MM.1S (cell line): ENCODE data around the gene GRIK1.

Experiments used
- DNase-seq: peaks from one replicate; pipeline ENCODE4 v3.0.0-alpha.2; 2015
- H2AFZ ChIP-seq: fragments of 300-600 bp; sonication (generic); 2 replicates; pipeline ENCODE4 v1.6.0; 2016; ENCODE audit warnings: antibody characterized with exemption, low read length
- H3F3A ChIP-seq: fragments of 300-600 bp; sonication (generic); 2 replicates; pipeline ENCODE4 v1.6.1; 2016; ENCODE audit warnings: mild to moderate bottlenecking, antibody characterized with exemption, low read length, moderate library complexity, mixed read lengths; ENCODE audit not compliant: insufficient read depth
- H3K27ac ChIP-seq: fragments of 300-600 bp; sonication (generic); 2 replicates; pipeline ENCODE4 v1.5.1; 2016; ENCODE audit warnings: mild to moderate bottlenecking, low read length
- H3K27me3 ChIP-seq: fragments of 300-600 bp; sonication (generic); replicated peaks from 2 replicates; pipeline ENCODE4 v1.6.0; 2016; ENCODE audit warnings: low read length; ENCODE audit not compliant: insufficient read depth
- H3K36me3 ChIP-seq: fragments of 300-600 bp; sonication (generic); replicated peaks from 2 replicates; pipeline ENCODE4 v1.6.1; 2016; ENCODE audit warnings: mild to moderate bottlenecking, low read length, mixed read lengths; ENCODE audit not compliant: insufficient read depth
- H3K4me1 ChIP-seq: fragments of 300-600 bp; sonication (generic); 2 replicates; pipeline ENCODE4 v1.6.1; 2016; ENCODE audit warnings: low read length, mixed read lengths
- H3K4me2 ChIP-seq: fragments of 300-600 bp; sonication (generic); 2 replicates; pipeline ENCODE4 v1.6.0; 2016; ENCODE audit warnings: low read depth, low read length
- H3K4me3 ChIP-seq: fragments of 300-600 bp; sonication (generic); 2 replicates; pipeline ENCODE4 v1.5.1; 2016; ENCODE audit warnings: low read length, mixed read lengths
- H3K79me2 ChIP-seq: fragments of 300-600 bp; sonication (generic); 2 replicates; pipeline ENCODE4 v1.6.1; 2016; ENCODE audit warnings: mixed run types, low read length, mixed read lengths
- H3K9ac ChIP-seq: fragments of 300-600 bp; sonication (generic); 2 replicates; pipeline ENCODE4 v1.6.1; 2016; ENCODE audit warnings: low read length, mixed read lengths
- H3K9me2 ChIP-seq: fragments of 300-600 bp; sonication (generic); replicated peaks from 2 replicates; pipeline ENCODE4 v1.6.1; 2016; ENCODE audit warnings: mild to moderate bottlenecking, low read length, mixed read lengths; ENCODE audit not compliant: insufficient read depth
- H3K9me3 ChIP-seq: fragments of 300-600 bp; sonication (generic); replicated peaks from 2 replicates; pipeline ENCODE4 v1.6.1; 2016; ENCODE audit warnings: mild to moderate bottlenecking, low read length, mixed read lengths; ENCODE audit not compliant: insufficient read depth
- H4K20me1 ChIP-seq: fragments of 300-600 bp; sonication (generic); 2 replicates; pipeline ENCODE4 v1.6.1; 2016; ENCODE audit warnings: mild to moderate bottlenecking, low read length, moderate library complexity, mixed read lengths; ENCODE audit not compliant: insufficient read depth
- CTCF ChIP-seq: fragments of 300-600 bp; sonication (generic); IDR thresholded peaks from 2 replicates; pipeline ENCODE4 v1.5.1; 2016; ENCODE audit warnings: antibody characterized with exemption, low read length, mixed read lengths
- EZH2 ChIP-seq: fragments of 300-600 bp; sonication (generic); optimal IDR thresholded peaks from 2 replicates; pipeline ENCODE3; 2017; ENCODE audit warnings: low read depth, mild to moderate bottlenecking, antibody characterized with exemption, low read length, mixed read lengths
- EZH2phosphoT487 ChIP-seq: fragments of 300-600 bp; sonication (generic); IDR thresholded peaks from 2 replicates; pipeline ENCODE4 v1.6.1; 2018; ENCODE audit warnings: antibody characterized with exemption, low read length

GRIK1 gene

GRCh38 chr21:29753216-29753615, 186.6 kb downstream of the GRIK1 start:
- Histone ChIP-seq H3K36me3 (no peaks in the 10 kb centered on the region), H3K9ac (no peak overlapping the region), H2AFZ (no peak overlapping the region), H3K27ac (no peak overlapping the region), H3K4me1 (no peaks in the 10 kb centered on the region), H3K27me3 (no peaks in the 10 kb centered on the region), H3K79me2 (no peaks in the 10 kb centered on the region), H3K4me2 (no peak overlapping the region), H4K20me1 (no peaks in the 10 kb centered on the region), H3K9me3 (no peaks in the 10 kb centered on the region), H3F3A (no peaks in the 10 kb centered on the region), H3K4me3 (no peak overlapping the region), H3K9me2 (no peaks in the 10 kb centered on the region)
- TF ChIP-seq EZH2 (no peak), CTCF (no peak), EZH2phosphoT487 (no peak)
- DNase-seq = no peak

GRCh38 chr21:29751473-29752185, 188.2 kb downstream of the GRIK1 start:
- Histone ChIP-seq H3K4me1 (no peaks in the 10 kb centered on the region), H3K4me2 (no peak overlapping the region), H4K20me1 (no peaks in the 10 kb centered on the region), H3K4me3 (no peak overlapping the region), H3K79me2 (no peaks in the 10 kb centered on the region), H3K27me3 (no peaks in the 10 kb centered on the region), H3K9me3 (no peaks in the 10 kb centered on the region), H3K36me3 (no peaks in the 10 kb centered on the region), H3F3A (no peaks in the 10 kb centered on the region), H2AFZ (no peak overlapping the region), H3K9me2 (no peaks in the 10 kb centered on the region), H3K9ac (no peak overlapping the region), H3K27ac (no peak overlapping the region)
- TF ChIP-seq EZH2 (no peak), EZH2phosphoT487 (no peak), CTCF (no peak)
- no peak for DNase-seq

- TF ChIP-seq EZH2 = no peak
- no peak for TF ChIP-seq CTCF
- TF ChIP-seq EZH2phosphoT487 = no peak
- no peaks in the 10 kb centered on the region for H3K9me2 ChIP-seq
- H3K27ac ChIP-seq = no peak overlapping the region
- no peaks in the 10 kb centered on the region for H3K27me3 ChIP-seq
- no peaks in the 10 kb centered on the region for H3K4me1 ChIP-seq
- H3F3A ChIP-seq = no peaks in the 10 kb centered on the region
- H4K20me1 ChIP-seq = no peaks in the 10 kb centered on the region
- no peak overlapping the region for H2AFZ ChIP-seq
- no peak overlapping the region for H3K4me2 ChIP-seq
- H3K79me2 ChIP-seq = no peaks in the 10 kb centered on the region
- H3K4me3 ChIP-seq = no peak overlapping the region
- no peaks in the 10 kb centered on the region for H3K36me3 ChIP-seq
- H3K9me3 ChIP-seq = no peaks in the 10 kb centered on the region
- no peak overlapping the region for H3K9ac ChIP-seq
- no peak for DNase-seq
These were observed 189.8 kb downstream of the GRIK1 start for GRCh38 chr21:29749957-29750356.
